T-helper 2 cell treated with Interferon-gamma antibody and Interleukin-4, amounts not matched to agents 100 ng/mL and 5 ng/mL, for 36 hours (primary cell): ENCODE measurements around the gene KMT5C. TPM values are rescaled to one million over a fixed set of nuclear protein-coding genes. Genes with fewer than 3 reads are reported as not detected.
"Not testable (repeated sequence)": the region's sequence is repeated elsewhere in the genome, so short reads cannot be mapped to it uniquely, and the experiment has no call there.

Experiments
- intact Hi-C: fragments of 100-400 bp; cut with micrococcal nuclease; formaldehyde crosslinking; loops from one replicate; pipeline ENCODE4 v1.15.1; 2023
- total RNA-seq: library from RNA; stranded (reverse); gene quantifications from 2 replicates; pipeline ENCODE4 v1.2.3, GENCODE V29; 2022

KMT5C gene
- total RNA-seq, 1 donor from 2014 or later = 17.5 TPM

DNA sequence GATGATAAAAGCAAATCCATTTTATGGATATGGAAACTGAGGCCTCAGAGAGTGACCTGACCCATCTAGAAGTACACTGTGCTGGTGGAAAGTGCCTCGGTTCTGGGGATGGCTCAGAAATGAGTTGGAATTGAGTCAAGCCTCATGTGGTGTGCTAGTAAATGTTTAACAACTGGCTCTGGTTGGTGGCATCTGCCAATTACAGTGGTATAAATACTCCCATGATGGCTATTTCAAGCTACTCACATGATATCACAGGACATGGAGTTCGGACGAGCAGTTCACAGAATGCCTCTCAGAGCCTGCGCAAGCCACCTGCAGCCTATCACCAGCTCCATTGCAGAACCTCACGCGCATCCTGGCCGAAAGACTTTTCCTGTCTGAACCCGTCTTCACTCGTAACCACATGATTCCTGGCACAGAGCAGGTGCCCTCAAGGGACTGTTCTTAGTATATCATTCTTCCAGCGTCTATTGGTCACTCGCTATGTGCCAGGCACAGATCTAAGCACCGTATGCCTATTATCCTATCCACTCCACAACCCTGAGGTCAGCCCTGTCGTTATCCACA, 23.6 kb upstream of the KMT5C start:
- intact Hi-C loops = no loop called here

DNA sequence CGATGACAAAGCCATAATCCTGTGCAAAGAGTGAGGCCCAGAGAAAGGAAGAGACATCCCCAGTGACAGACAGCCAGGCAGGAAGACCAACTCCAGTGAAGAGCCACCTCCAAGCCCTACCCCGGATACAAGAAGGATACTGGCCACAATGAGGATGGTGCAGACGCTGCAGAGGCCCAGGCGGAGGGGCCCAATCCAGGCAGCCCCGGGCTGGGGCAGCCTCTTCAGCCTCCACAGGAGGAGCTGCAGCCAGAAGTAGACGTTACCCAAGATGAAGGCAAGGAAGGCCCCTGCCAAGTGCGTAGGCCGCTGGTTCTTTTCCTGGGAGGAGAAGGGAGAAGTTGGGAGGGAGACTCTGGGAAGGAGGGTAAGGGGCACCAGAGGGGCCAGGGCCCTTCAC, 23.0 kb upstream of the KMT5C start:
- intact Hi-C loops = no loop called here

DNA sequence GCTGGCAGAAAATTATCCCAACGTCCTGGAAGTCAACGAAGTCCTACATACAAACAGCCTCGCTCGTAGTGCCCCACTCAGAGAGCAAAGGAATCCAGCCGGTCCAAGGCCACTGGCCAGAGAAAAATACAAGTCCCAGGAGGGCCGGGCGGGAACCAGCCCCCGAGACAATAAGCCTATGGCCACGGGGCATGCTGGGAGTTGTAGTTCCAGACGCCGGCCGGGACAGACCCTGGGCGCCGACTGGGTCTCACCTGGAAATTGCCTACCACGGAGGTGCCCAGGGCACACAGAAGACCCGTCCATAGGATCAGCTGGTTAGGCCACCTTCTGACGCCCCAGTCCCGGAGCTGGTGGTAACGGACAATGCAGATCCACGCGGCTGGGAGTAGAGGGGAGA, 19.9 kb upstream of the KMT5C start:
- intact Hi-C loops = no loop called here

DNA sequence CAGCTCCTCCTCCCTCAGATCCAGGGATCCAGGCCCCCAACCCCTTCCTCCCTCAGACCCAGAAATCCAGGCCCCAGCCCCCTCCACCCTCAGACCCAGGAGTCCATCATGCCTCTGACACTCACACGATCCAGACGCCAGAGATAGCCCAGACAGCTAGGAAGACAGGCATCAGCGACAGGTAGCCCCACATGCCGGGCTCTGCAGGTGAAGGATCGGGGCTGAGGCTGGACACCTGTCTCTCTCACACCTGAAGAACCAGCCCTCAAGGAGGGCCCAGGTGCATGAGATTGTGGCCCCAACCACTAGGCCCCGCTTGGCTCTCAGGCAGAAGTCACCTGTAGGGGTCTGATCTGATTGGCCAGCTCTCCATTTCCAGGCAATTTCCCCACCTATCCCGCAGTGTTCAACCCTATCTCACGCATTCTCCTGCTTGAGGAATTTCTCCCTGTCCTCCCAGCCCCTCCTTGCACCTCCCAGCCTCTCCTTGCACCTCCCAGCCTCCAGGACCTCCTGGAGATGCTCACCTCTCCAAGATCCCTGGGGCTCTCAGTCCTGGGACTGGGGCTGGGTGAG, 18.7 kb upstream of the KMT5C start:
- intact Hi-C loops = no loop called here

DNA sequence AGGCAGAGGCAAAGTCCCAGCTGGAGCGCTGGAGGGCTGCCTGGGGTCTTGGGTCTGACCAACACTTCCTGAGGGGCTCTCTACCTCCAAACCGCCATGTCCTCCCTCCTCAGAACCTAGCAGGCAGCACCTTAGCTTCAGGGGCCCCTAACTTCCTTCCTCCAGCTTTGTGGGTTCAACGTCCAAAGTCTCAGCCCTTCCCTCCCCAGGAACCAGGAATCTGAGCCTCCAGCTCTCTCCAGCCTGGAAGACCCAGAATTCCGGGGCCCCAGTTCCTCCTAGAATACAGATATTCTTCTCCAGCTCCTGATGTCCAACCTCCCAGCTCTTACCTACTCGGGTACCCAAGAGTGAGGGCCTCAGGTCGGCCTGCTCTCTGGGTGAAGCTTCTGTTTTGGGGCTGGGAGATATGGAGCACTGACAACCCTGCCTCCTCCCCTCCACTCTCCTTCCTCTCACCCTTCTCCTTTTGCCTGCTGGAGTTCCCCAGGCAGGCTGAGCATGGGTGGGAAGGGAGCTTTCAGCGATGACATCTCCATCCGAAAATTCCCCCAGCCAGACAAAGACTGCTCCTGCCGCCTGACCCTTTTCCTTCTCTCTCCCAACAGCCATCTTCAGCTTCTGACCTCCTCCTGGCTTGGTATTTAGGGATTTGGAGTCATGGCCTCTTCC, 18.1 kb upstream of the KMT5C start:
- intact Hi-C loops = no loop called here

DNA sequence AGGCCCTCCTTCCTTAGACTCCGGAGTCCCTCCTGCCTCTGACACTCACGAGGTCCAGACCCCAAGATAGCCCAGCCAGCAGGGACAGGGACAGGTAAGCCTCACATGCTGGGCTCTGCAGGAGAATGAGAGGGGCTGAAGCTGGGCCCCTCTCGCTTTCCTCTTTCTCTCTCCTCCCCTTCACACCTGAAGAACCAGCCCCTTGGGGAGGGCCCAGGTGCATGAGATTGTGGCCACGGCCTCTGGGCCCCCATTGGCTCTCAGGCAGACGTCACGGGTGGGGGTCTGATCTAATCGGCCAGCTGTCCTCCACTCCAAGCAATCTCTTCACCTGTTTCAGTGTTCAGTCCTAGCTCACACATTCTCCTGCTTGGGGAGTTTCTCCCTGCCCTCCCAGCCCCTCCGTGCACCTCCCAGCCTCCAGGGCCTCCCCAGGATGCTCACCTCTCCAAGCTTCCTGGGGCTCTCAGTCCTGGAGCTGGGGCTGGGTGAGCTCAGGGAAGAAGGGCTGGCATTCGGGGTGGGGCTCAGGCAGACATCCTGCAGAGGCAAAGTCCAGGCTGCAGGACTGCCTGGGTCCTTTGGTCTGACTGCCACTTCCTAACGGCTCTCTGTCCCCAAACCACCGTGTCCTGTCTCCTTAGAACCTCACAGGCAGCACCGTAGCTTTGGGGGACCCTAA, 17.3 kb upstream of the KMT5C start:
- intact Hi-C loops = no loop called here

DNA sequence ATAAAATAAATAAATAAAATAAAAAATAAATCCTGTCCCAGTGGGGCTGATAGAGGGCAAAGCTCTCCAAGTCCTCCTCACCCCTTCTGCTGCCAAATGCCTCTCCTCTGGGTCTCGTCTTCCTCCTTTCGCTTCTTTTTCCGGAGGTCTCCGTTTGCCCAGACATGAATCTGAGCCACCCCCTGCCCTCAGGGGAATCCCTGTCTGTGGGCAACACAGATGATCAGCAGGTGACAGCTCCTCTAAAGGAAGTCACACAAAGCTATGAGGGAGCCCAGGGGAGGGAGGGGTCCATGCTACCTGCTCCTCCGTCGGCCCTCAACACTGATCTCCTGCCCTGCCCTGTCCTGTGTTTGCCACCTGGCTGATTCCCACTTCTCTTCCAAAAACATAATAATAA, 15.0 kb upstream of the KMT5C start:
- intact Hi-C loops = no loop called here

DNA sequence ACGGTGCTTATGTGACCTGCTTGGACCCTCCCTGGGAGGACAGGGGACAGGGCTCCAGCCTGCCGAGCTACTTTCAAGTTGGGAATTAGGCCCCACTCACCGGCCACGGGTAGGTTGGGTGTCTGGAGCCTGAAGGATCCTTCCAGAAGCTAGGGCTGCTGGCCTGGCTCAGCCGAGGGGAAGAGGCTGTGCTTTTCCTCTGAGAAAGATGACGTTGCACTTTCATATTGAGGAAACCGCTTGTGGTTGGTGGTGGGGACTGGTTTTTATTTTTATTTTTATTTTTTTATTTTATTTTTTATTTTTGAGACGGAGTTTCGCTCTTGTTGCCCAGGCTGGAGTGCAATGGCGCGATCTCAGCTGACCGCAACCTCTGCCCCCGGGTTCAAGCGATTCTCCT, 14.5 kb upstream of the KMT5C start, which contains the start of gene TMEM150B:
TSS of gene TMEM150B (minus strand) at position 170 of the 400 bp plus-strand sequence. CDS start 4,305 bp downstream, outside the sequence.
- intact Hi-C loops = no loop called here

DNA sequence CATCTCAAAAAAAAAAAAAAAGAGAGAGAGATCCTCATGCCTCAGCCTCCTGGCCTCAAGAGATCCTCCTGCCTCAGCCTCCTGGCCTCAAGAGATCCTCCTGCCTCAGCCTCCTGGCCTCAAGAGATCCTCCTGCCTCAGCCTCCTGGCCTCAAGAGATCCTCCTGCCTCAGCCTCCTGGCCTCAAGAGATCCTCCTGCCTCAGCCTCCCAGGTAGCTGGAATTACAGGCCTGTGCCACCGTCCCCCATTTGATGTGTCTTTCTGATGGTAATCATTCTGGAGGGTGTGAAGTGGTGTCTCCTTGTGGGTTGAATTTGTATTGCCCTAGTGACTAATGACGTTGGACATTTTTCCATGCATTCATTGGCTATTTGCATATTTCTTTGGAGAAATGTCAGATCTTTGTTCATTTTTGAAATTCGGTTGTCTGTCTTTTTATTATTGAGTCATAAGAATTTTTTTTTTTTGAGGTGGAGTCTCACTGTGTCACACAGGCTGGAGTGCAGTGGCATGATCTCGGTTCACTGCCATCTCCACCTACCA, 10.8 kb upstream of the KMT5C start:
- intact Hi-C loops = not testable (repeated sequence)

DNA sequence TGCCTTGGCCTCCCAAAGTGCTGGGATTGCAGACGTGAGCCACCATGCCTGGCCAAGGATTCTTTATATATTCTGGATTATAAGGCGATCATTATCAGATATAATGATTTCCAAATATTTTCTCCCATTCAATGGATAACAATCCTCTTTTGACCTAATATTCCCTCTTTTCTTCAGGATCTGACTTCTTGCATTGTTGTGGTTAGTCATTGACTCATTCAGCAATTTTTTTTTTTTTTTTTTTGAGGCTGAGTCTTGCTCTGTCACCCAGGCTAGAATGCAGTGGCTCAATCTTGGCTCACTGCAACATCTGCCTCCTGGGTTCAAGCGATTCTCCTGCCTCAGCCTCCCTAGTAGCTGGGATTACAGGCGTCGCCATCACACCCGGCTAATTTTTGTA, 9.9 kb upstream of the KMT5C start:
- intact Hi-C loops = not testable (repeated sequence)

DNA sequence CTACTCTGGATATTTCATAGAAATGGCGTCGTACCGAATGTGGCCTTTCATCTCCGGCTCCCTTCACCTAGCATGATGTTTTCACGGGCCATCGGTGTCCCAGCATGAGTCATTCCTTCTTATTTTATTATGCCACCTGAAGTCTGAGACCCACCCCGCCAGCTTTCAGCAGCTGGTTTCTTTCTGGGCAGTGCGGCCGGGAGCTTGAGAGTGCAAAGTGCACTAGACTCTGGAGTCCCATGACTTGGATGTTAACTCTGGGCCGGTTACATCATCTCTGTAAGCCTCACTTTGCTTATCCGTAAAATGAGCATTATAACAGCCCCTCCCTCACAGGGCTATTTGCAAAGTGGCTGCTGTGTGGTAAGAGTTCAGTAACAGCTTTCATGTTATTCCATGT, 5.8 kb upstream of the KMT5C start:
- intact Hi-C loops = no loop called here

DNA sequence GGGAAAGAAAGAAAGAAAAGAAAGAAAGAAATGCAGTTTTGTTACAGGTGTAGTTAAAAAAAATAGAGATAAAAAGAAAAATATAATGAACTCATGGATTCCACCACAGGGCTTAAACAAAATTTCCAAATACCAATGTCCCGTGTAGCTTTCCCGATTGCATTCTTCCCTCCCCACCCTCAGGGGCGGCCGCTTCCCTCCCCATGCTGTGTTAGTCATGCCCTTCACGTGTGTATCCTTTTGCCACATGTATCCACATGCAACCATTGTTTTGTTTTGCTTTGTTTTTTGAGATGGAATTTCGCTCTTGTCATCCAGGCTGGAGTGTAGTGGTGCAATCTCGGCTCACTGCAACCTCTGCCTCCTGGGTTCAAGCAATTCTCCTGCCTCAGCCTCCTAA, 3.6 kb upstream of the KMT5C start:
- intact Hi-C loops = no loop called here

DNA sequence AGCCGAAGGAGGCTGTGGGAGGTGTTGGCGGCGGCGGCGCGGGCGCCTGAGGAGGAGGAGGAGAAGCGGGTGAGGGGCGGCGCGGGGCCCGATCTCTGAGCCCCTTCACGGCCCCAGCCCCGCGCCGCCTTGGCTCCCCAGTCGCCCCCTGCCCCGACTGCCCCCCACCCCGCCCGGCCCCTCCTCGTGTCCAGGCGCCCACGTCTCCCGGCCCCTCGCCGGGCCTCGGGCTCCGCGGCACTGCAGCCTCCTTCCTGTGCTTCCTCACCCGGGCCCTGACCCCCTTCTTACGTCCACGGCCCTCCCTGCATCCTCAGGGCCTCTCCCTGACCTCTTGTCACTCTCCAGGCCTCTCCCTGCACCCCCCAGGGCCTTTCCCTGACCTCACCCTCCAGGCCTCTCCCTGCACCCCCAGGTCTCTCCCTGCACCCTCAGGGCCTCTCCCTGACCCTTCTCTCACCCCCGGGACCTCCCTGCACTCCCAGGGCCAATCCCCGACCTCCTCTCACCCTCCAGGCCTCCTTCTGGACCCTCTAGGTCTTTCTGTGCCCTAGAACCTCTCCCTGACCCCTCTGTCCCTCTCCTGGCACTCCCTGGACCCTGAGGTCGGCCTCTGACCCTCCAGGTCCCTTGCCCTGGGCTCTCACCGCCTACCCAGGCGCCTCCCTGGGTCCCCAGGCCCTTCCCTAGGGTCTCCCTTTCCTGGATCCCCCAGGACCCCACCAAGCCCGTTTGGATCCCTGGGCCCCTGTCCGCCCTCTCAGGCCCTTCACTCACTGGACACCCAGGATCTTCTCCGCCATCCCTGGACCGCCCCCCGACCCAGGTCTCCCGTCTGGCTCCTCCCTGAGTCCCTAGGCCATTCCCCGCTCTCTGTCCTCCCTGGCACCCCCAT, 460 bp downstream of the KMT5C start:
- intact Hi-C loops = loop anchor here (1.0 kb wide), 6 partner anchors 14 to 81 kb away; partner anchors contain the start of genes COX6B2, HSPBP1, PPP6R1 and RPL28

DNA sequence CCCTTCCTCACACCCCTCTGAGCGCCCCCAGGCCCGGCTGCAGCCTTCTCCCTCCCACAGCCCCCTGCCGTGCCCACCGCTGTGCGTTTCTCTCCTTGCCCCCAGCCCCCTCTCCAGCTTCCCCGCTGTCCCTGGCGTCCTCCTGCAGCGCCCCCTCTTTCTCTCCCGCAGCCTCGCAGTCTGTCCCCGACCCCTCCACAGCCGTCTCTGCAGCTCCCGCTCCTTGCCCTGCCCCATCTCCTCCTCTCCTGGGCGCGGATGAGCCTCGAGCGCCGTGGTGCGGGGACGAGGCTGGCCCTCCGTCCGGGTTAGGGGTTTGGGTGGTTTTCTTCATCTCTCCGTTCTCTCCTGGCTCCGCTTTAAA, 1.1 kb downstream of the KMT5C start:
- intact Hi-C loops = no loop called here

DNA sequence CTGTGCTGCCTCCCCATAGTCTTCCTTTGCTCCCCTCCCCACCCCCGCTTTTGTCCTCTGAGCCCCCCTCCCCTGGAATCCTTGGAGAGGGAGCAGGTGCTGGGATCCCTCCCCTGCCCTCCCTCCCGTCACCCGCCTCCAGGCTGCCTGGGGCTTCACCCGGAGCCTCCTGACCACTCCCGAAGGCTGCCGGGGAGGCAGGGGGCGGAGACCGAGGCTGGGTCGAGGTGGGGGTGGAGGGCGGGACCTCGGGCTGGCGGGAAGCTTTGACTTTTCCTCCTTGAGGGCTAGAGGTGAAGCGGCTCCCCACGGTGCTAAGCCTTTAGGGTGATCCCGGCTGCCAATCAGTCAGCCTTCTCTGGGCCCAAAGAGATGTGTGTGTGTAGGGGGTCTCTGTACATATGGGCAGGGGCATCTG, 1.5 kb downstream of the KMT5C start:
- intact Hi-C loops = no loop called here

DNA sequence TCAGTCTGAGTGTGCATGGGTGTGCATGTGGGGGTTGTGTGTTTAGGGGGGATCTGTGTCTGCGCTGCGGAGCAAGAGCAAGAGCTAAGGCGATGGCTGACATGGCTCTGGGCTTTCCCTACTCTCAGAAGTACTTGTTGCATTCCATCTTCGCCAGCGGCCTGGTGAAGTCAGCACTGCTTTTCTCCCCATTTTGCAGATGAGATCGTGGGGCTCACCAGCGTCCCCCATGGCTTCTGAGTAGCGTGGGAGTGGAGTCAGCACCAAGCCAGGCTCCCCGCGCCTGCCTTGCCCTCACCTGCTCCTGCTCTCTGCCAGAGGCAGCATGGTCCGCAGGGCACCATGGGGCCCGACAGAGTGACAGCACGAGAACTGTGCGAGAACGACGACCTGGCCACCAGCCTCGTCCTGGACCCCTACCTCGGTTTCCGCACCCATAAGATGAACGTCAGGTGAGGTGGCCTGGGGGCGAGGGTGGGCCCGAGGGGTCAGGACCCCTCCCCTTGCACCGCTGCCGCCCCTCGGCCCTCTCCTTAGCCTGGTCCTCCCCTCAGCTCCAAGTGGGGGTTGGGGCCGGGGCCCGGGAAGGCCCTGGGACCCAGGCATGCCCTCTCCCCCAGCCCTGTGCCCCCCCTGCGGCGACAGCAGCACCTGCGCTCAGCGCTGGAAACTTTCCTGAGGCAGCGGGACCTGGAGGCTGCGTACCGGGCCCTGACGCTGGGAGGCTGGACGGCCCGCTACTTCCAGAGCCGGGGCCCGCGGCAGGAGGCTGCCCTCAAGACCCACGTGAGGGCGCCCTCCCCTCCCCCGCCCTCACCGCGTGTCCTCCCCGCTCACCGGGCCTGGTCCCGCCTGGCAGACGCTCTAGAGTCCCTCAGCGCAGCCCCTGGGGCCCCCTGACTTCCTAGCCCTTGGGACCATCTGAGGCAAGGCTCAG, 2.2 kb downstream of the KMT5C start:
- intact Hi-C loops = no loop called here

DNA sequence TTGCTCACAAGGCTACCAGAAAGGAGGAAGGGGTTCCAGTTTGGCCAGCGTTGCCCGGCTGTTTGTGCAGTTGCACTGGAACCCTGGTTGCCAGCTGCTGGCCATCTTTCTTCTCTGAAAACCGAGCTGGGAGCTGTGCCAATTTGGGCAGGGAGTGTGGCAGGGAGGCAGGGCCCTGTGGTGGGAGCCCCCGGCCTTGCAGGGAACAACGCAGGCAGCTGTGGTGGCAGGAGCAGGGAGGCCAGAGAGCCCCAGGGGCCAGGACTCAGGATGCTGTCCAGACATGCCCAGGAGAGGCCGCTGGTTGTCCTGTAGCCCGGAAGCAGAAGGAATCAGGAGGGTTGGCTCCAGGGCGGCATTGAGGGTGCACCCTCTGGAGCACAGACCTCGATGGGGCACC, 4.8 kb downstream of the KMT5C start:
- intact Hi-C loops = no loop called here

DNA sequence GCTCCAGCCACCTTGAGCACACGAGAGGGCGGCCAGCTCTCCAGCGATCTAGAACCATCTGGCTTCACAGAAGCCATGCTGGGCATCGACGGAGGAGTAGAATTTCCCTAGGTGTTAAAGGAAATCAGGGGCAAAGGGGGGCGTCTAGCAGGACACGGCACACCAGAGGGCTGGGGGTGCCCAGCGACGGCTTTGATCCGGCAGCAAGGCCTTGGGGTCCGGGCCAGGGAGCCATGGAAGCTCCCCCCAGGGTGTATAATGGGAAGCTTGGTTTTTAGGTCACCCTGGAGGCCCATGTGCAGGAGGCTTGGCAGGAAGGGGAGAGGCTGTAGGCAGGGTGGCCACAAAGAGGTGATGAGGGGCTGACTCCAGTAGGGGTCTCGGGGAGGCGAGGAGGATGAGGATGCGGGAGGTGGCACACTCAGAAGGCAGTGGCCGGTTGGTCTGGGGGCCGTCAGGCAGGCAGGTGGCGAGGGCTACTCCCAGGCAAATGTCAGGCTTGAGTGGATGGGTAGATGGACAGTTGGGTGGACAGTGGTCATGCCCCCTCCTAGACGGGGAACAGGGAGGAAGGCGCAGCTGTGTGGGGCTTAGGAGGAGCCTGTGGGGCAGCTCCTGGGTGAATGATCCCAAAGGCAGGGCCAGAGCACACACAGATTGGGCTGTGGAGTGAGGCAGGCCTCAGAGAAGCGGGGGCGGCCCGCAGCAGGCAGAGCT, 5.6 kb downstream of the KMT5C start:
- intact Hi-C loops = no loop called here
